Progenitor cell of endocrine pancreas (in vitro differentiated cells): ENCODE measurements around the gene NHP2. TPM values are rescaled to one million over a fixed set of nuclear protein-coding genes. Genes with fewer than 3 reads are reported as not detected.

Experiments
- DNase-seq: peaks from one replicate; pipeline ENCODE4 v3.0.0; 2021; ENCODE audit warnings: low spot score; ENCODE audit not compliant: unreplicated experiment
- H3K27ac Mint-ChIP-seq: 2 replicates; pipeline ENCODE4 v1.8.0; 2021; ENCODE audit warnings: mild to moderate bottlenecking, moderate library complexity, mixed read lengths
- H3K27me3 Mint-ChIP-seq: 2 replicates; pipeline ENCODE4 v1.8.0; 2021; ENCODE audit warnings: mixed read lengths
- H3K36me3 Mint-ChIP-seq: 2 replicates; pipeline ENCODE4 v1.8.0; 2022; ENCODE audit warnings: mixed read lengths; ENCODE audit not compliant: insufficient read depth
- H3K4me1 Mint-ChIP-seq: 2 replicates; pipeline ENCODE4 v1.8.0; 2021; ENCODE audit warnings: low read depth, mixed read lengths
- H3K4me3 Mint-ChIP-seq: 2 replicates; pipeline ENCODE4 v1.8.0; 2021; ENCODE audit warnings: low read depth, mild to moderate bottlenecking, moderate library complexity, mixed read lengths
- H3K9me3 Mint-ChIP-seq: 2 replicates; pipeline ENCODE4 v1.8.0; 2021; ENCODE audit warnings: low read depth, mixed read lengths
- CTCF ChIP-seq: fragments of 200-600 bp; sonication (generic); IDR thresholded peaks from one replicate; pipeline ENCODE4 v1.5.0; 2021; ENCODE audit warnings: antibody characterized with exemption, mild to moderate bottlenecking; ENCODE audit not compliant: unreplicated experiment
- long read RNA-seq: library from polyadenylated mRNA; unstranded; transcript quantifications from one replicate; pipeline ENCODE4 v2.0.0, GENCODE V29; 2020
- total RNA-seq: library from RNA; stranded (reverse); gene quantifications from 2 replicates; pipeline ENCODE4 v1.2.1, GENCODE V29; 2021

Gene NHP2
- 114 and 119 TPM in 2 replicates for total RNA-seq
- long read RNA-seq, transcript NHP2-201 (4 exons, 865 nt): major isoform, 25 of 28 reads
- long read RNA-seq, partial matches to known transcripts: 0 of 28 reads
- long read RNA-seq, other reads (novel, unspliced or antisense): 0 of 28 reads

GRCh38 chr5:178153530-178154340, at the start of gene NHP2:
TSS of gene NHP2 (minus strand) at chr5:178153885. CDS start at chr5:178153817, 68 bp downstream.
- no peaks in the 10 kb centered on the region for H3K27me3 Mint-ChIP-seq
- H3K9me3 Mint-ChIP-seq: no peaks in the 10 kb centered on the region
- TF ChIP-seq CTCF: no peak
- H3K36me3 Mint-ChIP-seq: peaks cover 4% of the 10 kb centered on the region
- peaks cover 8% of the 10 kb centered on the region for H3K4me1 Mint-ChIP-seq
- DNase-seq: peak; percentile 95
- H3K27ac Mint-ChIP-seq: peak within 1 kb of the TSS; percentile 92
- H3K4me3 Mint-ChIP-seq: peak within 1 kb of the TSS; percentile 95

DNA sequence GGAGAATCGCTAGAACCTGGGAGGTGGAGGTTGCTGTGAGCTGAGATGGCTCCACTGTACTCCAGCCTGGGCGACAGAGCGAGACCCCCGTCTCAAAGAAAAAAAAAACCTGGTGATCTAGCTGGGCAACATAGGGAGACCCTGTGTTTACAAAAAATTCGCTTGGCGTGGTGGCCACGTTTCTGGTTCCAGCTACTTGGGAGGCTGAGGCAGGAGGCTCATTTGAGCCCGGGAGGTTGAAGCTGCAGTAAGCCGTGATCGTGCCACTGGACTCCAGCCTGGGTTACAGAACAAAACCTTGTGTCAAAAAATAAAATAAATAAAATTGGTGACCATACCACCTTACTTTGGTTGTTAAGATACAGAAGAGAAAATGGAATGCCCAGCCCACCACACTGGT, 48.9 kb upstream of the NHP2 start:
- Mint-ChIP-seq H3K27ac (no peak overlapping the region), H3K4me3 (peak overlapping the region; percentile 60), H3K9me3 (no peaks in the 10 kb centered on the region), H3K4me1 (peaks cover 16% of the 10 kb centered on the region), H3K36me3 (peaks cover 14% of the 10 kb centered on the region), H3K27me3 (peaks cover 3% of the 10 kb centered on the region)
- no peak for DNase-seq
- TF ChIP-seq CTCF: no peak

DNA sequence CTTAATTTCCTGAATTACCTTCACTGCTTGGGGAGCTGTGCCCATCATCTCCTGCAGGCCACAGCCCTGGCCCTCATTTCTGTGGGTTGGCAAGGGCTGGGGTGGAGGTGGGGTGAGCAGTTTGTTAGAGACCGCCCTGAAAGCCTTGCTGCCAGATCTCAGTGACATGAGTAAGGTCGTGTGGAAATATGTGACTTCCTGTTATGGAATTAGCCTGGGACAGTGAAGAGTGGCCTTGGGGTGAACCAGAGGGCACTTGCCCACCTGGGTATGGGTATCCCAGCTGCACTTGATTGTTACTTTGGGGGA, 48.2 kb upstream of the NHP2 start:
- Mint-ChIP-seq H3K4me1 (peaks cover 13% of the 10 kb centered on the region), H3K27ac (no peak overlapping the region)
- DNase-seq: no peak

GRCh38 chr5:178201221-178201926, 47.7 kb upstream of the NHP2 start:
- H3K27ac Mint-ChIP-seq: no peak overlapping the region
- no peaks in the 10 kb centered on the region for H3K9me3 Mint-ChIP-seq

More for the DNA sequence above, 48.2 kb upstream of the NHP2 start:
- peaks cover 3% of the 10 kb centered on the region for H3K27me3 Mint-ChIP-seq
- H3K9me3 Mint-ChIP-seq: no peaks in the 10 kb centered on the region
- no peak for TF ChIP-seq CTCF
- peak overlapping the region; percentile 58 for H3K4me3 Mint-ChIP-seq
- H3K36me3 Mint-ChIP-seq: peaks cover 14% of the 10 kb centered on the region

More at GRCh38 chr5:178201221-178201926, 47.7 kb upstream of the NHP2 start:
- Mint-ChIP-seq H3K4me1 (peaks cover 9% of the 10 kb centered on the region), H3K4me3 (no peak overlapping the region), H3K36me3 (peaks cover 11% of the 10 kb centered on the region), H3K27me3 (peaks cover 3% of the 10 kb centered on the region)
- no peak for TF ChIP-seq CTCF
- no peak for DNase-seq
